ENCODE data around the gene CACNA2D3.

CACNA2D3 gene

GRCh38 chr3:54274607-54275006, 152.3 kb downstream of the CACNA2D3 start:
- DNase-seq (ENCODE audit: low spot score), result no peak

- no peak for DNase-seq (ENCODE audit: low spot score)
Observed at GRCh38 chr3:54279005-54279583, 156.7 kb downstream of the CACNA2D3 start.

GRCh38 chr3:54283470-54283869, 161.1 kb downstream of the CACNA2D3 start:
- no peak for DNase-seq (ENCODE audit: low spot score)

GRCh38 chr3:54294214-54294613, 171.9 kb downstream of the CACNA2D3 start:
- no peak for DNase-seq (ENCODE audit: low spot score)

- no peak for DNase-seq (ENCODE audit: low spot score)
Observed at GRCh38 chr3:54296531-54296930, 174.2 kb downstream of the CACNA2D3 start.

- DNase-seq (ENCODE audit: low spot score), result no peak
Observed at GRCh38 chr3:54299169-54299935, 177.0 kb downstream of the CACNA2D3 start.

- DNase-seq (ENCODE audit: low spot score), result no peak
Observed at GRCh38 chr3:54303517-54304375, 181.4 kb downstream of the CACNA2D3 start.

- no peak for DNase-seq (ENCODE audit: low spot score)
Observed at GRCh38 chr3:54304877-54305276, 182.5 kb downstream of the CACNA2D3 start.

- DNase-seq (ENCODE audit: low spot score), result no peak
Observed at GRCh38 chr3:54305409-54306099, 183.2 kb downstream of the CACNA2D3 start.

- no peak for DNase-seq (ENCODE audit: low spot score)
Observed at GRCh38 chr3:54307566-54308180, 185.3 kb downstream of the CACNA2D3 start.

GRCh38 chr3:54309601-54310000, 187.2 kb downstream of the CACNA2D3 start:
- no peak for DNase-seq (ENCODE audit: low spot score)

GRCh38 chr3:54311211-54311747, 188.9 kb downstream of the CACNA2D3 start:
- no peak for DNase-seq (ENCODE audit: low spot score)

GRCh38 chr3:54312156-54312899, 190.0 kb downstream of the CACNA2D3 start:
- DNase-seq (ENCODE audit: low spot score), result no peak

GRCh38 chr3:54313418-54313817, 191.1 kb downstream of the CACNA2D3 start:
- no peak for DNase-seq (ENCODE audit: low spot score)

- DNase-seq (ENCODE audit: low spot score), result no peak
Observed at GRCh38 chr3:54321520-54321919, 199.2 kb downstream of the CACNA2D3 start.

GRCh38 chr3:54322354-54322753, 200.0 kb downstream of the CACNA2D3 start:
- DNase-seq (ENCODE audit: low spot score), result no peak

- DNase-seq (ENCODE audit: low spot score), result no peak
Observed at GRCh38 chr3:54324103-54324502, 201.8 kb downstream of the CACNA2D3 start.

- no peak for DNase-seq (ENCODE audit: low spot score)
Observed at GRCh38 chr3:54326951-54327350, 204.6 kb downstream of the CACNA2D3 start.

GRCh38 chr3:54331341-54331740, 209.0 kb downstream of the CACNA2D3 start:
- DNase-seq (ENCODE audit: low spot score), result no peak

- DNase-seq (ENCODE audit: low spot score), result no peak
Observed at GRCh38 chr3:54337846-54338245, 215.5 kb downstream of the CACNA2D3 start.

GRCh38 chr3:54339608-54340007, 217.3 kb downstream of the CACNA2D3 start:
- no peak for DNase-seq (ENCODE audit: low spot score)
